Smooth muscle cell of the brain vasculature (primary cell): ENCODE results near the gene CDKN2B.

Experiments used
- DNase-seq: peaks from one replicate; pipeline ENCODE4 v3.0.0-alpha.2; 2012; ENCODE audit warnings: low read depth, low spot score

Gene CDKN2B

DNA sequence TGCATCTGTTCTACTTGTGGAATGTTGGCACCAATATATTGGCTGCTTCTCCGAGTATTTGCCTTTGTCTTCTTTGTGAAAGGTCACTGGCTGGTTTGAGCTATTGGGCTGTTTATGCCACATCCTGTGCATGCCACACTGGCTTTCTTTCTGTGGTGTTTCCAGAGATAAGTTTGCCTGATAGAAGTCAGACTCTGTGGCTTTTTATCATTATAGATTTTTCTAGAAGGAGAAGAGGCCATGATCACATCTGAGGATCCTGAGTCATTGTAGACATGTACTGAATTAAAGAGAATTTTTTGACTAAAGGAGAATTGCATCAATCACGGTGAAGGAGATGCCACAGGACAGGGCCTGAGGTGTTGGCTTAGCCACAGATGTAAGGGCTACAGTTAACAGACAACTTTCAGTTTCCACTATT is 26.5 kb upstream of the CDKN2B start:
- DNase-seq = no peak

DNA sequence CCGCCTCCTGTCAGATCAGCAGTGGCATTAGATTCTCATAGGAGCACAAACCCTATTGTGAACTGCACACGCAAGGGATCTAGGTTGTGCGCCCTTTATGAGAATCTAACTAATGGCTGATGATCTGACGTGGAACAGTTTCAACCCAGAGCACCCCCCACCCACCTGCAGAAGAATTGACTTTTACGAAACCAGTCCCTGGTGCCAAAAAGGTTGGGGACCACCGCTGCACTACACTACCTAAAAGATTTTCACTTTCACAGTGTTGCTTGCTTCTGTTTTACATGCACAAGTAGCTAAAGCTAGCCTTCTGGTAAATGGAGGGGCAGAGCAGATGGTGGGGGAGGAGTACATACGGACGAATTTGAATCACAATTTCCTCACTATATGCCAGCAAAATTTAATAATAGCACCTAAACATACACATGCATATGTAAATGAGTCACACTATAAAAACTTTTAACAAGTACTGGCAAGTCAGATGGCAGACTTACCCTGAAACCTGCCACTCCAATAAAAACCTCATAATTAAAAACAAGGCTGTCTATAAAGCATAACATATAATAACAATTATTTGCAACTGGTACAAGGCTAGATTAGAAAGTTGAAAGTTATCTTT is 24.0 kb upstream of the CDKN2B start:
- DNase-seq = no peak

DNA sequence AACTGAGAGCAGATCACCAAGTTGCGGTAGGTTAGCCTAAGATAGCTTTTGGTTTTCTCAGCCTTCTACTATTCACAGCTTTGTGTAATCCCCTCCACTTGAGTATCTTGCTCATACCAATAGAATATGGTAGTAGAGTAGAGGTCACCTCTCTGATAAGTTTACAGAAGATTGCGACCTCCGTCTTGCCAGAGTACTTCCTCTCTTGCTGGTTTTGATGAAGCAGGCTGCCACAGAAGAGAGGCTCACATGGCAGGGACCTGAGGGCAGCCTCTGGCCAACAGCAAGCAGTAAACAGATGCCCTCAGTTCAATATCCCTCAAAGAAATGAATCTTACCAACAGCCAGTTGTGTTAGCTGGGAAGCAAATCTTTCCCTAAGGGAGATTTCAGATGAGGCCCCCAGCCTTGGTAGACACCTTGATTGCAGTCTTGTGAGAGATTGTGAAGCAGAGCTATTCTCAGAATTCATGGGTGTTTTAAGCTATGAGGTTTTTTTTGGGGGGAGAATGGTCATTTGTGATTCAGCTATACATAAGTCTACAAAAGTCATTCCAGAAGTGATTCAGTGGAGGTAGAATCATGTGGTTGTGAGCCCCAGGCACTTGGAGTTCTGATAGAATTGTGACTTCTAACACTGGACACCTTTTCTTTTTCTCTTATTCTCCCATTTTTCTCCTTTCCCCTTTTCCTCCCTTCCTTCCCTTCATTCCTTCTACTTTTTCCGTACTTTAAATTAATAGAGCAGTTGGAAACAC is 22.7 kb upstream of the CDKN2B start:
- no peak for DNase-seq

DNA sequence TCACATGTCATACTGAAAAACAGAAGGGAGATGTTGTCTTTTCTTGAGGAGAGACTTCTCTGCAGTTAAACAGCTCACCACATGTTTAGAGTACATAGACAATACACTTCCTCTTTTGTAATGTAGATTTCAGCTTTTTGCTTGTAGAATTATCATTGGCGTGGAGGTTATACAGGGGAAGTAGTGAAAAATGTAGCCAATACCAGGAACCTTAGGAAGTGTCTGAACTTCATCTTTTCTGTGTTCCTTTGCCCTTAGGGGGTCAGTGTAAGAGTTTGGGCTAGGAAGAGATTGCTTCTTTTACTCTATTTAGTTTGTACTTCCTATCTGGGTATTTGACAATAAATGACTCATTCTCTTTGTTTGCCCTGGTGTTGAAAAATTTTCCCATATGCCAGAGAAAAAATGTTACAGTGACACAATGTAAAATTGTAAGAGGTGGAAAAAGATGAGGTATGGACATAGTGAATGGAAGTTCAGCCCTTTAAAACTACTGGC is 21.0 kb upstream of the CDKN2B start:
- no peak for DNase-seq

DNA sequence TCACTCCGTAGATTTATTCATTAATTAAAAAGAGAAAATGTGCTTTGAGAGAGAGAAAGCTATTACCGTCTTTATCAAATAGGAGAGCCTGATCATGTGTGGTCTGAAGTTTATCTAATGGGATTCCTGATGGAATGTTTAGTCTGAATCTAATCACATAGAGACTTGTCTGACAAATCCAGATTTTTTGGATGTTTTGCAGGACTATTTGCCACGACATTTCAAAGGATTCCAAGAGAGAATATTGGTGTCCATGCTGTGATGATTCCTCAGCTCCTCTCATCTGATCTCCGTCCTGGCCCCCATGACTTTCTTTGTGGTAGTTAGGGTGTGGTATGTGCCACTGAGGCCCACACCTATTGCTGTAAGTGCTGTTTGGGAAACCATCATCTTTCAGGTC is 20.1 kb upstream of the CDKN2B start:
- DNase-seq = no peak

DNA sequence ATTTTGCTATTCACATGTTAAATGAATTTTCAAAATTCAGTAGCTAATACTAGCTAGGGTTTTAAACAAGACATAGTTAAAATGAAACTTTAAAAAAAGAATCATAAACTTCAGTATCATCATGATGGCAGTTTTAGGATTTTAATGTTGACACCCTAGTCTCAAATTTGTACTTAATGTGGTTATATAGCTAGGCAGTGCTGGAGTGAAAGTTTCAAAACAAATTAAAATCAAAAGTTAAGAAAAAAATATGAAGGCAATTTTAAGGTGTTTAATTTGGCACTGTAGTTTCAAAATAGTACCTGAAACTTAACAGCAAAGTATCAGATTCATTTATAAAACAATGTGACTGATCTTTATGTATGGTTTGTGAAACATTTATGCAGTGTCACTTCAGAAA is 19.3 kb upstream of the CDKN2B start:
- no peak for DNase-seq

DNA sequence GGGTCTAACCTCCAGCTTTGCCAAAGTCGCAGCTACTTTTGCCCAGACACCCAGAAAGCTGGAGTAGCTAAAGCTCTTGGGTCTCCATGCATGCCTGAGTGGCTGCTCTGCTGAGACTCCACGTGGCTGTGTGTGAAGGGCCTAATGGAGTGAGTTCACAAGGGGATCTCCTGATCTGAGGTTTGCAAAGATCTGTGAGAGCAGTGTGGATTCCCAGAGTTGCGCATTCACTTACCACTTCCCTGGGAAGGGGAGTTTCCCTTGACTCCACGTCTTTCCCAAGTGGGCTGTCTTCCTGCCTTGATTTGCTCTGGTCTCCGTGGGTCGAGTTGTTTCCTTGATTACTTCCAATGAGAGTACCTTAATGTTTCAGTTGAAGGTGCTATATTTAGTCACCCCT is 17.6 kb upstream of the CDKN2B start:
- DNase-seq = no peak

DNA sequence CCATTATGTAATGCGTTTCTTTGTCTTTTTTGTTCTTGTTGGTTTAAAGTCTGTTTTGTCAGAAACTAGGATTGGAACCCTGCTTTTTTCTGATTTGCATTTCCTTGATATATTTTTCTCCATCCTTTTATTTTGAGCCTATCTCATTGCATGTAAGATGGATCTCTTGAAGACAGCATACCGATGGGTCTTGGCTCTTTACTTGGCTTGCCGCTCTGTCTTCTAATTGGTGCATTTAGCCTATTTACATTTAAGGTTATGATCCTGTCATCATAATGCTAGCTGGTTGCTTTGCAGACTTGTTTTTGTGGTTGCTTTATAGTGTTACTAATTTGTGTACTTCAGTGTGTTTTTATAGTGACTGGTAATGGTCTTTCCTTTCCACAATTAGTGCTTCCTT is 13.3 kb upstream of the CDKN2B start:
- no peak for DNase-seq

DNA sequence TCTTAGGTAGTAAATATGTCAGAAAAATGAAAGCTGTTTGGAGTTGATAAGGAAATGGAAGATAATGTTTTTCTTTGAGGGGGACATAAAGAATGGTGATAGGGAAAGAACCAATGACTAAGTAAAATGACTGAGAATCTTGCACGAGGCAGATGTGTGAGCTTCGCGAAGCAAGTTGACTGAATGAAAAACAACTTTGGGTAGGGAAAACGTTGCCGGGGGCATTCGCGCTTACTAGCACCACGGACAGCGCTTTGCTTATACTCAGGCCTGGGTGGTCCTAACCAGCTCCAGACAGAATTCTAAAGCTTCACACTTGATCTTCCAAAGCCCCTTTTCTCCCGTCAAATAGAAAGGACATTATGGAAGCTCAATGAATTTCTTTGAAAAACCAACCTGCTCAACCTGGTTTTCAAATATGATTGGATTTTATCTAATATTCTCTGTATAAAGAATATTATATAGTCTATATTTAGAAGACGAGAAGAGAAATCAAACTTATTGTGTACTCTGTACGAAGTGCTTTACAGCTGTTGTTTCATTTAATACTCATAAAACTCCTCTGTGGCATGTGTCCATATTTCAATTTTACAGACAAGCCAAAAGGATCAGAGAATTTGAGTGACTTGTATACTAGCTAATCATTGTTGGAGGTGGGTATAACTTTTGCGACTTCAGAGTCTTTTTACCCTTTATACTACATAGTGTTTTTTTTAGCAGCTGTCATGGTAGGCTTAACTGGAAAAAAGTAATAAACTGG is 1.9 kb upstream of the CDKN2B start:
- no peak for DNase-seq

DNA sequence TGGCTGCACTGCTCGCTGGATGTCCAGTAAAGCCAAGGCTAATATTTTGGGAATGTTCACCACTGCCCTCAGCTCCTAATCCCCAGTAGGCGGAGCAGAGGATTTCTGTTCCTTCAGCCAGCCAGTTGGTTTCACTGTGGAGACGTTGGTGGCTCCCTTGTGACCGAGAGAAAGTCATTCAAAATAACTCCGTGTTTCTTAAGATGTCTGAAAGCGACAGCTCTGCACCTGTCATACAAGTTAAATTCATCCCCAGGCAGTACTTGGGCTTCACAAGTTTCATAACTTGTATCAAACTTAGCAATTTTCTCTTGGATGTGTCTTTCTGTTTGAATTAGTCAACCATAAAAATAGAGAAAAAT is 382 bp upstream of the CDKN2B start:
- no peak for DNase-seq

DNA sequence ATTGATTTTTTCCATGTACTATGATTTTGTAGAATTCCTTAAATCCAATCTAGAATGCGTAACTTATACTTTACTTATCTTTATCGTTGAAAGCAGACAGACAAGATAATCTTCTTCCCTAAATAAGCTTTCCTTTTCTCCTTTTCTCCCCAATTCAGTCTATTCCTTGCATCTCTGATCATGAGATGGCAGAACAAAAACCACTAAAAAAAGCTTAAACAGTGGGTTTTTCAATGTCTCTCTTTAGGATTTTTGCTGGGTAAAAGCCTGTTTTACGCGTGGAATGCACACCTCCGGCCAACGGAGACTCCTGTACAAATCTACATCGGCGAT is 755 bp downstream of the CDKN2B start:
- DNase-seq = no peak

DNA sequence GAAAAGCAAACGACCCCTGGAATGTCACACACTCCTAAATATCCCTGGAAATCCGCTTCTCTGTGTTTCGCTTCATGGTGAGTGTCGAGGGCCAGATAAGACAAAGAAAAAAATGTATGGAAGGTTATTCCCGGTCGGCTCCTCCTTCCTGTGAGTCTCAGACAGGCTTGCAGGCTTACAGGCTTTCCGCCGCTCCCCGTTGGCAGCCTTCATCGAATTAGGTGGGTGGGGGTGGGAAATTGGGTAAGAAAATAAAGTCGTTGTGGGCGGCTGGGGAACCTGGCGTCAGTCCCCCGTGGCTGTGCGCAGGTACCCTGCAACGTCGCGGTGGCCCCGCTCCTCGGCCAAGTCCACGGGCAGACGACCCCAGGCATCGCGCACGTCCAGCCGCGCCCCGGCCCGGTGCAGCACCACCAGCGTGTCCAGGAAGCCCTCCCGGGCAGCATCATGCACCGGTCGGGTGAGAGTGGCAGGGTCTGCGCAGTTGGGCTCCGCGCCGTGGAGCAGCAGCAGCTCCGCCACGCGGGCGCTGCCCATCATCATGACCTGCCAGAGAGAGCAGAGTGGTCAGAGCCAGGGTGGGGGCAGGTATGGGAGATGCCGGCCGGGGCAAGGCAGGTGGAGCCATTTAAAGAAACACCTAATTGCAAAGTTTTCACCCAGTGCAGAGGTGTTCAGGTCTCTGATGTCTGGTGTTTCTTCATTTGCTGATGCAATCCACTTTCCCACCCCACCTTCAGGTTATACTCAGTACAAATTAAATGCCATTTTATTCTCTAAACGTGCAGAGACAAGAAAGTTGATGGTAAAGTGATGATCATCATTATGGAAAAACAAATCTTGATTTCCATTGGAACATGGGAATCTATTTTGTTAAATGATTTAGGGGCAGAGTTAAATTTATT is 3.2 kb downstream of the CDKN2B start:
- no peak for DNase-seq

DNA sequence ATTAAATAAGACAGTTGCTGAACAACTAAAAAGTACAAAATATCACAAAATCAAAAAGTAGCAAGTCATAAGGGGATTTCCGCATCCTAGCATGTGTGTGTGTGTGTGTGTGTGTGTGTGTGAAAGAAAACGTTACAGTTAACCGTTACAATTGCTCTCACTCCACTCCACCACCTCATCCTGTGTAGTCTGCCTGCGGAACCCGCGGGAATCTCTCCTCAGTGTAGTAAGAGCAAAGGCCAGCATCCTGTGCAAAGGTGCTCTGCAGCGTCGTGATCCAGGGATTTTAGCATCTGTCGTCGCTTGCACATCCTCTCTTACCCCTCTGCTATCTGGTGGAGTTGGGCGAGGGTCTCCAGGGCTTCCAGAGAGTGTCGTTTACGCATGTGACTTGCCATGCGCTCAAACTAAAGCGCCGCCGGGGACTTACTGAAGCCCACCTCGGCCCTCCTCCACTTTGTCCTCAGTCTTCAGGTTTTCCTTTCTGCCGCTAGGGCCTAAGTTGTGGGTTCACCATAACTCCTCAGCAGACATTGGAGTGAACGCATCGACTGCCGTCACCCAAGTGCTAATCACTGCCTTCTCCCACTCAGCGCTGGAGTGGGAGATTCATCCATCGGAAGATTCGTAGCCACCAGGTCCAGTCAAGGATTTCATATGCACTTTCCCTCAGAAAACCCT is 3.9 kb downstream of the CDKN2B start:
- DNase-seq = no peak

DNA sequence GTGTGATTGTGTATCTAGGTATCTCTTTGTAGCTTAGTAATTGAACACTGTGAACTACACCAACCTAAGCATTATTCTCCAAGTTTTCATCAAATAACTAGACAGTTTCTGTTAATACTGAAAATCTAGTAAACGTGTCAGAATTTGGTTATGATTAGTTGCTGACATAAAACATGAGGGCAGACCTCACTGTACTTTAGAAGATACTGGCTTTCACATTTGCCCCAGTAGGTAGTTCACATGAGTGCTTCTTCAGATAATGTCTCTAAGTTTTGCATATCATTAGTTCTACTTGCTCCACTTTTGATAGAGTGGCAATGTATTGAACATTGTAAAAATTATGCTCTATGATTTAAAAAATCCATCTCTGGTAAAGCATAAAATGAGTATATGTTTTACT is 7.1 kb downstream of the CDKN2B start:
- DNase-seq = no peak

DNA sequence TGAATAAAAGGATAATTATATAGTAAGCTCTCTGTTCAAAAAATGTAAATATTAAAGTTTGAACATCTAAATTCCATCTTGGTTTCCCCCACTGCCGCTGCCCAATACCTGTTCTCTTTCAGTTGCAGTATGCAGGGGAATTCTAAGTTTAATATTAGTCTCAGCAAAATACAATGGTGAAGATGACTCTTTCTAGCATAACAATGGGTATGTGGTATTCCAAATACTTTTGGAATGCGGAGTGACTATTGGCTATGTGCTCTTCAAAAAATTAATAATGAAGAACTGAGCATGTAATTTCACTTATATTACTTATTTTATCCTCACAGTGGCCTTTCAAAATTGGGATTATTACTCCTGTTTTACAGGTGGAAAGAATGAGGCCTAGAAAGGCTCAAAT is 11.1 kb downstream of the CDKN2B start:
- no peak for DNase-seq

DNA sequence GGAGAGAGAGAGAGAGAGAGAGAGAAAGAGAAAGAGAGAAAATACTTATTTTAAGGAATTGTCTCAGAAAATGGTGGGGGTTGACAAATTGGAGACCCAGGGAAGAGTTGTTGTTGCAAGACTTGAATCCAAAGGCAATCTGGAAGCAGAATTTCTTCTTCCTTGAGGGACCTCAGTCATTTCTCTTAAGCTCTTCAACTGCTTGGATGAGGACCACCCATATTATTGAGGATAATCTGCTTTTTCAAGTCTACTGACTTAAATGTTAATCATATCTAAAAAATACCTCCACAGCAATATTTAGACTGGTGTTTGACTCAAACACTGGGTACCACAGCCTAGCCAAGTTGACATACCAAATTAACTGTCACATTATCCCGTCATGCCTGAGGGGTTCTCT is 11.6 kb downstream of the CDKN2B start:
- no peak for DNase-seq

DNA sequence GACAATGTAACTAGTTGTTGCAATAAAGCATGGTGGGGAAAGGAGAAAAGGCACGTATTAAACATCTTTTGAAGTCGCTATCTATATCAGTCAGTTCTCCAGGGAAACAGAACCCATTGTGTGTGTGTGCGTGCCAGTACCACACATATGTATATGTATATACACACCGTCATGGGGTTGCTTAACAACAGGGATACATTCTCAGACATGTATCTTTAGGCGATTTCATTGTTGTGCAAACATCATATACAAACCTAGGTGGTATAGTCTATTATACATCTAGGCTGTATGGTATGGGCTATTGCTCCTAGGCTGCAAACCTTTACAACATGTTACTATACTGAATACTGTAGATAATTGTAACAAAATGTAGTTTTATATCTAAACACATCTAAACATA is 12.2 kb downstream of the CDKN2B start:
- no peak for DNase-seq

DNA sequence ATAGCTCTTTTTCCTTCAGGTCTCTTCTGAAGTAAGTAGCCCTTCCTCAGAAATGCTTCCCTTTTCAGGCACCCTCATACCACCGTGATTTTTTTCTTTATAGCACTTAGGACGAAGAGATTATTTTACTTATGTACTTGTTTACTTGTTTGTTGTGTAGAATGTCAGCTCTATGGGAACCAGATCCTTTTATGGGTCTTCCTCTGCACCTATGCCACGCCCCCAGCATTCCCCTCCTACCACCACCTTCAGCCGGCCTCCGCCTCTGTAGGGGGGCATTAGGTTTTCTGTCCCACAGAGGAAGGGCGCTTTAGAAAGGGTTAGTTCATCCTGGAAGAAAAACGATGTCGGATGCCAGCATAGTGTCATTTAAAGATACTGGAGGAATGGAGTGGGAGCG is 12.7 kb downstream of the CDKN2B start:
- DNase-seq = no peak

DNA sequence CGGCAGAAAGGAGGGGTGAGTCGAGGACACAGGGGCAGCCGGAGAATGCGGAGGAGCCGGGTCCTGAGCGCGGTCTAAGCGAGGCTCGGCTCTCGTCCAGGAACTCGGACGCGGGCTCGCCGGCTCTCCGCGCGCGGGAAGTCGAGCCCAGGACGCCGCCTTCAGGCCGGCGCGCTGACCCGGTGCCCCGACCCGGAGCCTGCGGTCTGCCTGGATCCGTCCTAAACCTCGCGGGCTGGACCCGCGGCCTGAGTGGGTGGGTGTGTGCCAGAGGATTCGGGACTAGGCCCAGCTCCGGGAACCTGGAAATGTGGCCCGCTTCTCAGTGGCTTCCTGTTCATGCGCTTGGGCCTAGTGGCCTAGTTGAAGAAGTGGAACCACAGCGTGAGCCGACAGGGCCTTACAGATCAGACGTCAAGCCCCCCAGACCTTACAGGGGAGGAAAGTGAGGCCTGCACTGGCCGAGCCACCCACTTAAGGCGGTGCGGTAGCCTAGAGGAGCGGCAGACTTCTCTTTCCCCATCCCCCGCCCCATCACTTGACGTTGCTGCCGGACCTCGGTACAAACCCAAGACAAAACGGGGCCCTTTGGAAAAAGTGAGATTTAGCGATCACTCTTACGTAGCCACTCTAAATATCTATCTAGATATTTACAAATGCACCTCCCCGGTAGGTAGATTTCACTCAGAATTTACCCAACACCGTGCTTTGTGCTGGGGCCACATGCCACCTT is 13.3 kb downstream of the CDKN2B start:
- DNase-seq = no peak

DNA sequence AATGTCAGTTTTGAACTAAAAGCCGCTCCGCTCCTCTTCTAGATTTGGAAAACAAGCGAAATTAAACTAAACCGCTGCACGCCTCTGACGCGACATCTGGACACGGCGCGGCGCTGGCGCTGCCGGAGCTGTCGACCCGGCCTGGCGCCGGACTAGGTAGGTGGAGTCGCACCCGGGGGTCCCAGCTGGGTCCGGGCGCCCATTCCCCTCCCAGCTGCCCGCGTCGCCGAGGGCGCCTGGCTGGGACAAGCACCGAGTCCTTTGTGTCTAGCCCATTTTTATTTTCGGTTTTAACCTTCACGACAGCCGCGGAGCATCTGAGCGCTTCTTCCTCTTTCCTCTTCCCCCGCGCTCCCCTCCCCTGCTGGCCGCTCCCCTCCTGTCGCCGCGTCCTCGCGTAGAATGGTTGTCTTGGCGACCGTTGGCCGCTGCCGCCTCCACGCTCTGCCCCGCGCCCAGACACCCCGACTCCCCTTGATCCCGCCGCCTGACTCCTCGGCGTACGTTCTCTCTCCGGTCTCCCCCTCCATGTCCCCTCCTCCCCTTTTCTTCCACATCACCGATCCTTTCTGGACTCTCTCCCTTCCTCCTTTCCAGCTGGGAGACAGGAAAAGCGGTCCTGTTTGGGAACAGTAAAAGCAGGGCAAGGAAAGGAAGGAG is 14.0 kb downstream of the CDKN2B start:
- DNase-seq = no peak
